OCI-LY3 (cell line): ENCODE results near the gene CHMP4B.

Experiments used
- CTCF ChIP-seq: fragments of 200-600, 300-600 bp; sonication (generic); IDR thresholded peaks from 2 replicates; pipeline ENCODE4 v1.5.1; 2014; ENCODE audit warnings: antibody characterized with exemption, low read length, low read depth
- EZH2phosphoT487 ChIP-seq: fragments of 200-600 bp; shearing (Covaris generic); IDR thresholded peaks from 2 replicates; pipeline ENCODE4 v1.6.1; 2018; ENCODE audit warnings: antibody characterized with exemption, mixed run types, low read depth

GRCh38 chr20:33796263-33796906, 14.8 kb upstream of the CHMP4B start:
- no peak for TF ChIP-seq CTCF
- TF ChIP-seq EZH2phosphoT487, result no peak
